Thoracic aorta (tissue), 2 donors: ENCODE measurements around the gene NFKBIE. TPM values are rescaled to one million over a fixed set of nuclear protein-coding genes. Genes with fewer than 3 reads are reported as not detected.

Experiments
- ATAC-seq: fragments of 150-250 bp; one replicate; pipeline ENCODE4 v1.8.0; 2017; ENCODE audit warnings: low read depth; ENCODE audit not compliant: insufficient number of reproducible peaks, low FRiP score
- DNase-seq: peaks from one replicate; pipeline ENCODE4 v3.0.0-alpha.2; 2020; ENCODE audit warnings: low spot score
- H3K27ac ChIP-seq, 2 donors: fragments of 200-600 bp; sonication (generic); 1 replicate in 1 of 2; 2 replicates in 1 of 2; pipeline ENCODE4 v1.5.1; 2016; ENCODE audit warnings: mild to moderate bottlenecking in 2 of 2, moderate library complexity in 2 of 2
- H3K27me3 ChIP-seq: fragments of 200-600 bp; sonication (generic); replicated peaks from 2 replicates; pipeline ENCODE4 v1.6.0; 2016; ENCODE audit warnings: mild to moderate bottlenecking; ENCODE audit not compliant: insufficient read depth
- H3K36me3 ChIP-seq: fragments of 200-600 bp; sonication (generic); one replicate; pipeline ENCODE4 v1.5.1; 2016
- H3K4me1 ChIP-seq, 2 donors: fragments of 200-600 bp; sonication (generic); 1 replicate in 1 of 2; 2 replicates in 1 of 2; pipeline versions ENCODE4 v1.5.1 to v1.6.0; 2016; ENCODE audit warnings: low read depth in 2 of 2, mild to moderate bottlenecking in 1 of 2; ENCODE audit not compliant: control insufficient read depth in 1 of 2
- H3K4me3 ChIP-seq: fragments of 200-600 bp; sonication (generic); 2 replicates; pipeline ENCODE4 v1.5.1; 2016; ENCODE audit warnings: mild to moderate bottlenecking
- H3K9me3 ChIP-seq: fragments of 200-600 bp; sonication (generic); 2 replicates; pipeline ENCODE4 v1.5.1; 2016
- CTCF ChIP-seq: fragments of 200-600 bp; sonication (generic); IDR thresholded peaks from one replicate; pipeline ENCODE4 v1.5.1; 2019; ENCODE audit warnings: antibody characterized with exemption
- total RNA-seq, 2 donors: library from RNA; depleted of rRNA; stranded (reverse); fragments of >200 nt; gene quantifications; one replicate each; pipeline versions ENCODE4 v1.1.0 to v1.2.3, GENCODE V29; 2016

The NFKBIE gene
- total RNA-seq, 2 donors from 2014 or later: 5.5 to 10.6 TPM

- no peak for TF ChIP-seq CTCF
- Histone ChIP-seq H3K4me1 (peaks cover 11 to 33% of the 10 kb centered on the region in 2 donors), H3K4me3 (no peak overlapping the region), H3K9me3 (no peaks in the 10 kb centered on the region), H3K27ac (no peak overlapping the region), H3K36me3 (peaks cover 54% of the 10 kb centered on the region), H3K27me3 (no peaks in the 10 kb centered on the region)
- no peak for ATAC-seq
- no peak for DNase-seq
Observed at GRCh38 chr6:44251576-44252524, 13.5 kb downstream of the NFKBIE start.

GRCh38 chr6:44250718-44251123, 14.6 kb downstream of the NFKBIE start:
- TF ChIP-seq CTCF: no peak
- H3K36me3 ChIP-seq: peaks cover 54% of the 10 kb centered on the region
- no peak for ATAC-seq

GRCh38 chr6:44250067-44250717, 15.2 kb downstream of the NFKBIE start:
- TF ChIP-seq CTCF: no peak
- no peak for DNase-seq
- no peak overlapping the region for H3K4me3 ChIP-seq
- no peaks in the 10 kb centered on the region for H3K27me3 ChIP-seq
- peaks cover 54% of the 10 kb centered on the region for H3K36me3 ChIP-seq
- no peak for ATAC-seq
- H3K9me3 ChIP-seq: no peaks in the 10 kb centered on the region
- H3K4me1 ChIP-seq: peaks cover 3 to 30% of the 10 kb centered on the region in 2 donors
- H3K27ac ChIP-seq: no peak overlapping the region

More at GRCh38 chr6:44250718-44251123, 14.6 kb downstream of the NFKBIE start:
- Histone ChIP-seq H3K9me3 (no peaks in the 10 kb centered on the region), H3K27ac (no peak overlapping the region), H3K4me3 (no peak overlapping the region), H3K4me1 (peaks cover 3 to 25% of the 10 kb centered on the region in 2 donors), H3K27me3 (no peaks in the 10 kb centered on the region)
- DNase-seq: no peak

- no peaks in the 10 kb centered on the region for H3K27me3 ChIP-seq
- H3K36me3 ChIP-seq: peaks cover 45% of the 10 kb centered on the region
- no peaks in the 10 kb centered on the region for H3K9me3 ChIP-seq
- no peak for ATAC-seq
- H3K27ac ChIP-seq: no peak overlapping the region
- no peak for DNase-seq
- peak overlapping the region; percentile 95 for H3K4me3 ChIP-seq
- TF ChIP-seq CTCF: no peak
- peaks cover 3 to 33% of the 10 kb centered on the region in 2 donors for H3K4me1 ChIP-seq
Observed at GRCh38 chr6:44249082-44249748, 16.1 kb downstream of the NFKBIE start.

- Histone ChIP-seq H3K9me3 (no peaks in the 10 kb centered on the region), H3K27ac (peak overlapping the region in 1 of 2 donors; percentile 92), H3K4me1 (peaks cover 3 to 33% of the 10 kb centered on the region in 2 donors), H3K36me3 (peaks cover 43% of the 10 kb centered on the region), H3K27me3 (no peaks in the 10 kb centered on the region), H3K4me3 (peak overlapping the region; percentile 95)
- ATAC-seq (no peak), DNase-seq (no peak)
- TF ChIP-seq CTCF: no peak
Observed at GRCh38 chr6:44248579-44248978, 16.8 kb downstream of the NFKBIE start.
